ENCODE results near the gene NEO1.

The NEO1 gene

DNA sequence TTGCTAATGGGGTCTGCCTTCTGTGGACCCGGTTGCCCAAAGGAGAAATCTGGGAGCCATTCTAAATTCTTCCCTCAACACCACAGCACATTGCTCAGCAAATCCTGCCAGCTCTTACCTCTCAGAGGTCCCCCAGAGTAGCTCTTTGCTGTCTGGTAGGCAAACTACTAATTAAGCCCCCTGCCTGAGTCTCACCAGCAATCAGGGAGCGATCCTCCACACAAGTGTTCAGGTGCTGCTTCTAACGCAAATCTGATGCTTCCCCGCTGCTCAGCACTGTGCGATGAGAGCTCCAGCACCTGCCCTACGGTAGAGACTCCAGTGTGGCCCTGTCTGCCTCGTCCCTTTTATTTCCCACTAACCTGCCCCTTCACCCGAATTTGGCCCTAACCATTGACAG, 256.0 kb downstream of the NEO1 start:
- DNase-seq, result no peak

DNA sequence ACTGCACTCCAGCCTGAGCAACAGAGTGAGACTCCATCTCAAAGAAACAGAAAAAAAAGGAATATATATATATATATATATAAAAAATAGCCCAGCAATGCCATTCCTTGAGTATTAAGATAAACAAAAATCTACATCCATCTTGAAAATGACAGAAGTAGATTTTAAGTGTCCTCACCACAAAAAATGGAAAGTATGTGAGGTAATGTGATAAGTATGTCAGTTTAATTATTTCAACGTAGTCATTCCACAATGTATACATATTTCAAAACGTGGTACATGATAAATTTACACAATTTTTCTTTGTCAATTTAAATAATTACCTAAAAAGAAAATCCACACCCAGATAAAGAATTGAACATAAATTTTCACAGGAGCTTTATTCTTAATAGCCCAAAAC, 261.6 kb downstream of the NEO1 start:
- no peak for DNase-seq

DNA sequence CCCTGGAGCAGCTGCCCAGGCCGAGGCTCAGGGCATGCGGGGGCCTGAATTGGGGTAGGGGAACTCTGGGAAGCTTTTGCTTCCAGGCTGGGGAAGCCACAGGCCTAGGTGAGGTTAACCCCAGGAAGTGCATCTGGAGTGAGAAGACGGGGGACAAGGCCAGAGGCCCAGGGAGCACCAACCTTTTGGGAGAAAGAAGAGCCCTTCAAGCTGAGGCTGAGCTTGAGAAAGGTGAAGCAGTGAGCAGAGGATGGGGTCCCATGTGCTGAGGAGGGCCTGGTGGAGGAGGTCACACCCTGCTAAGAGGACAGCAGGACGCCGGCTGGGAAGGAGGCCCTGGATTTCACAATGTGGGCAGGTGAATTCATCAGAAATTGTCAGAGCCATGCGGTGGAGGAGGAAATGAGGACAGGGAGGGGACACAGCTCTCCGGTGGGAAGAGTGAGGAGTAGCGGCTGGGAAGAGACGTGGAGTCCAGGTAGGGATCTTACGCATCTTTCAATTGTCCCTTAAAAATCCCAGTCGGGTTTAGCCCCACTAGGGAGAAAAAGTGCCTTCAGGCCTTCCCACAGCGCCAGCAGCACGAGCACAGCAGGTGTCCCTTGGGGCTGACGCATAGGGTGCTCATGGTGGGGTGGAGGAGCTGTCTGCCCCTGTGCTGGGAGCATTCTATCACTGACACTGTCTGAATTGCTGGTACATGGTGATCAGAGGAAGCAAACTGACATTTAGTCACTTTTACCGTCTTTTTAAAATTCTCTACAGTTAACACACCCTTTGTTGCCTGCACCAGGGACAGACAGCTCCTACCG, 265.6 kb downstream of the NEO1 start:
- DNase-seq, result no peak

DNA sequence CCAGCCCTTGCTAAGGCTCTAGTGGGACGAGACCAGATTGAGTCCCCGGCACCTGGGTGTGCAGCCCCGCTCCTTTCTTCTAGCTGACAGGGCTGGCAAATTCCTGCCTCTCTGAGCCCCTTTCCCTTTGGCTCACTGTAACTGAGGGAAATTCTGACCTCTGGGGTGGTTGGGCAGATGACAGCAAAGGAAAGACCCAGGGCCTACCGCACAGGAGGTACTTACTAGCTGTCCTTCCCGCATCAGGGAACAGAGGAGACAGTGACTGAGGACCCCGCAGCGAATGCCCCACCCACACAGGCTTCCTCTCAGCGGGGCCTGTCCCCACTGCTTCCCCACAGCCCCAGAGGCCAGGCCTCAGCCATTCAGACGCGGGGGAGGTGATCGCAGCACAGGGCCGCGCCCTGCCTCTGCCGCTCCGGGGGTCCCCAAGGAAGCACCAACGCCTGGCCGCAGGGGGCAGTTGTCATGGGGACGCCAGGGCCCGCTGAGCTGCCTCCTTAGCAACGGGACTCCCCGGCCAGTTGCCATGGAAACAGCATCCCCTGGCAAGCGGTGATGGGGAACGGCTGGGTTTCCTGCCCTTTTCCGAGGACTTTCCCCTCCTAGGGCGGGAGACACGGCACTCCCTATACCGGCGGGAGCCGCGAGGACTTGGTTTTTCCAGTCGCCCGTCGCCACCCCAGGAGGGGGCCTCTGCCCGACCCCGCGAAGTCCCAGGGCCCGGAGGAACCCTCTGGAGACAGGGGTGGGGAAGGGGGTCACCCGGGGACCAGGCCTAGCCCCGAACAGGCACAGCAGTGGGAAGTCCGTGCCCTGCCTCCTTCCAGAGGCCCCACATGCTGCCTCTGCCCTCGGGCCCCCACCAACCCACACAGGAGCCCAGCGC, 266.4 kb downstream of the NEO1 start:
- peak in 1 of 14 donors; percentile 4 for DNase-seq

DNA sequence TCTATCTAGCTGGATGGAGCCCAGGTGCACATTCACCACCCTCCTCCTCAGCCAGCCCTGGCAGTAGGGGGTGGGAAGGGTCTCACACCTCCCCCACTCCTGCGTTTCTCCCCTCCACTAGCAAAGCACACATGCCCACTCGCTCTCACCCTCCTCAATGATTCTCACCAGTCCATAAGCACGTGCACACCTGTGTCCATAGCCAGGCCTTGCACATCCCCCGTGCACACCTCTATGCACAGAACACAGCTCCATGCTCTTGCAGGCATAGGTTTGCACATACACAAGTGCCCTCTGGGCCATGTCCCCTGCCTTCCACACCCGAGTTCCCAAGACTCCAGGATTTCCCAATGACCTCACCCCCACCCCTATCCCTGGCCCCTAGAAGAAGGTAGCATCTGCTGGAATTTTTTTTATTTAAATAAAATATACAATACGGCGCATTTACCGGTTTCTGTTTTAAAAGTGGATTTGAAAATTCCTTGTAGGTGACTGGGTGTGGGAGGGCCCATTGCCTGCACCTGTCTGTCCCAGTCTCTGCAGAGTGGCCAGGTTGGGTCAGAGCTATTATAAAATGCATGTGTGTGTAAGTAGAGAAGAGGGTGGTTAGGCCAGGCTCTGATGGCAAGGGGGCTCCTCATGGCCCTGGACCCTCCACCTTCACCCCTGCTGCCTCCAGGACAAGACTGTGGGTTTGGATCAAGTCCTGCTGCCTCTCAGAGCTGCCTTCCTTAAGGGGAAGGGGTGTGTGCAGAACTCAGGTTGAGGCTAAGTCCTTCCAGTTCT, 267.4 kb downstream of the NEO1 start:
- no peak for DNase-seq

DNA sequence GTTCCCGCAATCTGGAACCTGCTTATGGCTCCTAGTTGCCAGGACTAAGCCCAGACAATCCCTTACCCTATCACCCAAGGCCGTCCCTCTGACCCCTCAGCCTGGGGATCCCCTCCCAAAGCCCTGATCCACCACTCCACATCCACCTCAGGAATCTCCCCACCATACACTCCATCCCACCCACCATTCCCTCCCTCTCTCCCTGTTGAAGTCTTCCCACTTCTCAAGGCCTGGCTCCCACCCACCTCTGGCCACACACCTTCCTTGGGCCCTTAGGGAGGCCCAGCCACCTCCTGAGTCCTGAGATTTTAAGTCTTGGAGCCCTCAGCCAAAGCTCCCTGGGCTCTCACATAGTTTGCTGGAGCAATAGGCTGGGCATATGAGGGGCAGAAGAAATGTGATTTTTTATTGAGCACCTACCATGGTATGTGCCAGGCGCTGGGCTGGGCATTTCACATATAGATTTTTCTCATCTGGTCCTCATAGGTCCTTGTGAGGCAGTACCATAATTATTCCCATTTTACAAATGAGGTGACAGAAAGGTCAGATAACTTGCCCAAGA, 268.4 kb downstream of the NEO1 start:
- no peak for DNase-seq

- no peak for DNase-seq
These were observed 269.5 kb downstream of the NEO1 start for GRCh38 chr15:73321496-73322450.

- peak in 1 of 14 donors; percentile 3 for DNase-seq
These were observed 270.6 kb downstream of the NEO1 start for GRCh38 chr15:73322665-73323373.

GRCh38 chr15:73323374-73323955, 271.2 kb downstream of the NEO1 start:
- no peak for DNase-seq

DNA sequence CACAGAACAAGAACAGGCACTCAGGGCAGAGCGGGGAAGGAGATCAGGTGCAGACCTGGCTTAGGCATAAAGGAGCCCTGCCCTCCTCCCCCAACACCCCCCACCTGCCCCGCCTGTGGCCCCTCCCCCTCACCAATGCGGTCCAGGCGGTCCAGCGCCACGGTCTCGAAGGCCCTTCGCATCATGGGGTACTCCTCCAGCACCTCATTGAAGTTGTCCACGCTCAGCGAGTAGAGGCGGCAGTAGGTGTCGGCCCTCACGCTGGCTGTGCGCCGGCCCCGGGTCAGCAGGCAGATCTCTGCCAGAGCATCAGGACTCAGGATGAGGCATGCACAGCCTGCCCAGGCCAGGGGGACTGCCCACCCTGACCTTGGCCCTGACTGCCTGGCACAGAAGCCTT, 271.7 kb downstream of the NEO1 start:
- DNase-seq, result no peak

DNA sequence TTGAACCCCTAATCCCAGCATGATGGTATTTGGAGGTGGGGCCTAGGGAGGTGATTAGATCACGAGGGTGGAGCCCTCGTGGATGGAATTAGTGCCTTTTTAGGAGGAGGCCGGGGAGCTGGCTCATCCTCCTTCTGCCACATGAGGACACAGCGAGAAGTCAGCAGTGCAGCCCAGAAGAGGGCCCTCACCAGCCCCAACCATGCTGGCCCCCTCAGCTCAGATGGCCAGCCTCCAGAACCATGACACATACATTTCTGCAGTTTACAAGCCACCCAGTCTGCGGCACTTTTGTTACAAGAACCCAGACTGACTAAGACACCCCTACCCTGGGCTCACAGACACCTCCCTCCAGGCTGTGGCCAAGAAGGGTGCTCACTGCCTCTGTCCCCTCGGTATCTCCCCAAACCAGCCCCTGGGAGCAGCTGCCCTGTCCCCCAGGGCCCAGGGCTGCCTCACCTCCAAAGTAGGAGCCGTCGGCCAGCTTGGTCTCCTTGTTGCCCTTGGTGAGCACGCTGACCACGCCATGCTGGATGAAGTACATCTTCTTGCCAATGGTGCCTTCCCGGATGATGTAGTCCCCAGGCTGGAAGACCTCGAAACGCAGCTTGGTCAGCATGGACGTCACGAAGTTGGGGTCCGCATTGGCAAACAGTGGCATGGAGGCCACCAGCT, 272.4 kb downstream of the NEO1 start:
- no peak for DNase-seq

DNA sequence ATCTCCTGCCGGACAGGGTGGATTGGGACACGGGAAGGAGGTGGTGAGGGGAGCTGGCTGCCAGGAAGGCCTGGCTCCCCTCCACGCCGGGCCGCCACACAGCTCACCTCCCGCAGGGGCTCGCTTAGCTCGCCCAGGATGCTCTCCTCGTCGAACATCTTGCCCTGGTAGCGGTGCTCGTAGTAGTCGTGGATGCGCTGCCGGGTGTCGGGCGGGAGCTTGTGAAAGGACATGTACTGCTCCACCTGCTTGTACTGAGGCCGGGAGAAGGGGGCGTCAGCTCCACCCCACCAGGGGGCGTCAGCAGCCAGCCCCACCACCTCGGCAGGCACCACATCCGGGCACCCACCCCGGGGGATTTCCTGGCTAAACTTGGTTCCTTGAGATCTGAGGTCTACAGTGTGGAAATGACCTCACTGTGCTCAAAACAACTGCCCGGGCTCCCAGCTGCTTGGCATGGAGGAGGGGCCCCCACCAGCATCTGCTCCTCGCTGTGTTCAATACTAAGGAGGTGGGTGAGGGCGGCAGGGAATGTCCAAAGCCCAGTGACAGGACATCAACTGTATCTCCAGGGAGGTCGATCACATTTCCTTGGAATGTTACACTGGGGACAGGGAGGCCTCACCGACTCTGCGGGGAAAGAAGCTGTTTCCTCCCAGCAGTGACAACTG, 273.1 kb downstream of the NEO1 start:
- DNase-seq, result no peak

- no peak for DNase-seq
These were observed 273.9 kb downstream of the NEO1 start for GRCh38 chr15:73326157-73326556.

GRCh38 chr15:73328149-73328820, 276.0 kb downstream of the NEO1 start:
- no peak for DNase-seq

GRCh38 chr15:73328981-73329380, 276.7 kb downstream of the NEO1 start:
- DNase-seq, result no peak

DNA sequence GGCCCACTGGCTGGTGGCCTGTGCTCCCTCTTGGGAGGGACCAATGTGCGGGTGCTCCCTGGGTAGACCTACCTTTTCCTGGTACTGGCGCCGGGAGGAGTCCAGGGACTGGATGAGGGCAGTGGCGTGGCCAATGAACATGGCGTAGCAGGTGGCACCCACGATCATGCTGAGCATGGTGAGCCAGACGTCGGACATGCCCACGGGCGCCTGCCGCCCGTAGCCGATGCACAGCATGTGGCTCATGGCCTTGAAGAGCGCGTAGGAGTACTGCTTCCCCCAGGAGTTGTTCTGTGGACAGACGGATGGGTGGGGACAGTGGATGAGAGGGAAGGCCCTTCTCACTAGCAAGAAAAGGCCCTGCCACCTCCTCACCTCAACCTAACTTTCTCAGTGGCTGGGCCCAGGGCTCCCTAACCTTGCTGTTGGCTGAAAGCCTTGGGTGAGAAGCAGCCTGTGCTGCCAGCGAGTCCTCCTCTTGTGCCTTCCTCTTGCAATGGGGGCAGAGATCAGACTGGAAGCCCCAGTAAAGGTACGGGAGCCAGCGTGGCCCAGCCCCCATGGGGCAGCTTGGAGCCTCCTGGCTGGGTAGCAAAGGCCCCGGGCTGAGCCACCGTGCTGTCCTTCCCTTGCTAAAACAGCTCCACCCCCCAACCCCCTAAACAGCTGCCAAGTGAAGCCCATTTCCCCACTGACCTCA, 277.4 kb downstream of the NEO1 start:
- no peak for DNase-seq

DNA sequence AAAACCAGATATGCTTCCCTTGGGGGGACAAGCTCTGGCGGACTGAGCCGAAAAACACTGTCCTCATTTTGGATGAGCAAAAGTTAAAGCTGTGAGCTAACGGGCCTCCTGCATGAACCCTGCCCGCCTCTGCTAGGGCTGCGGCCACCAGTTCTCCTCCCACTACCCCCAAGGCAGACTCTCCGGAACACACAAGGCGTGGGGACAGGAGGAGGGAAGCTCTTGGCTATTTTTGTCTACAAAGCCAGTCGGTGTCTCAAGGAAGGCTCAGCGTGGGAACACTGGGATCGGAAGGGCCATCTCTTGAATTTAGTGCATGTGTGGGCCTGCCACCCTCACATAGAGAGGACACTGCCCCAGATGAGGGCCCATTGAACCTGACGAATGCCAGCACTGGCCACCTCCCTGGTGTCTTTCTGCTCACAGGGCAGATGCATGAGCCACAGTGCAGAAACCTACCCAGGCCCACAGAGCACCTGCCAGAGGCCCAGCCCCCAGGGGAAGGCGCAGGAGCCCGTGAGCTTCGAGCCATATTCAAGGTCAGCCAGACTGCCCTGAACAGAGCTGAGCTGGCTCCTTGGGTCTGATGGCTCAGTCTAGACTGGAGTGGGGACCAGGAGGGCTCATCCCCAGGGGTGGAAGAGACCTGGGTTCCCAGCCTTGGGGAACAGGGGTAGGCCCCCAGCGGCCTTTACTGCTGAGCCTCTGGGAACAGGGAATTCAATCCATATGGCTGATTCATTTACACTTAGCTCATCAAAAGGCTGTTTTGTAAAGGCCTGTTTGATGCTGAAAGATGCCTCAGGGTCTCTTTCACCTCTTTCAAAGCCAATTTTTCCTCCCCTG, 278.2 kb downstream of the NEO1 start:
- no peak for DNase-seq
